Pancreas (tissue), 10 donors: Measurements from ENCODE around the gene ANKS1B. TPM values are rescaled to one million over a fixed set of nuclear protein-coding genes. Genes with fewer than 3 reads are reported as not detected.
"Not testable (repeated sequence)": the region's sequence is repeated elsewhere in the genome, so short reads cannot be mapped to it uniquely, and the experiment has no call there.

ENCODE experiments used
- ATAC-seq, 4 donors: fragments of 200-7000 bp; cut with Tn5 transposase; one replicate each; pipeline versions ENCODE4 v1.8.0 to v1.9.1; 2020; ENCODE audit warnings: mild to moderate bottlenecking in 4 of 4, moderate library complexity in 4 of 4
- DNase-seq, 6 donors: peaks; one replicate each; pipeline ENCODE4 v3.0.0-alpha.2; 2020
- FAIRE-seq: peaks from 2 replicates; lab custom pipeline; 2012; peaks lifted over from hg19 to GRCh38; lab: Jason Lieb, UNC
- H3K27ac ChIP-seq, 4 donors: fragments of 200-600 bp; sonication (generic); 1 replicate in 3 of 4; 2 replicates in 1 of 4; pipeline versions ENCODE4 v1.5.0 to v1.8.0; 2020
- H3K27me3 ChIP-seq, 4 donors: fragments of 200-600 bp; one replicate each; pipeline ENCODE4 v1.8.0; 2021
- H3K36me3 ChIP-seq, 3 donors: fragments of 200-600 bp; sonication (generic) in 1 of 3; one replicate each; pipeline versions ENCODE4 v1.5.0 to v1.8.0; 2020 to 2021
- H3K4me1 ChIP-seq, 3 donors: fragments of 200-600 bp; one replicate each; pipeline ENCODE4 v1.8.0; 2021
- H3K4me3 ChIP-seq, 4 donors: fragments of 200-600 bp; sonication (generic) in 2 of 4; one replicate each; pipeline versions ENCODE4 v1.5.0 to v1.8.0; 2020 to 2021
- H3K9me3 ChIP-seq, 4 donors: fragments of 200-600 bp; one replicate each; pipeline ENCODE4 v1.8.0; 2021
- CTCF ChIP-seq, 4 donors: fragments of 200-600 bp; sonication (generic) in 3 of 4; IDR thresholded peaks; one replicate each; pipeline versions ENCODE4 v1.5.0 to v1.8.0; 2021; ENCODE audit warnings: antibody characterized with exemption in 4 of 4
- WGBS, 2 donors: extraction: QIAGEN DNeasy Blood & Tissue Kit; methylation state at CpG; one replicate each; pipeline ENCODE4 v1.1.7; 2013; 5-methylcytosine and 5-hydroxymethylcytosine counted together
- intact Hi-C, 3 donors: fragments of 100-400 bp; cut with DNase I; formaldehyde crosslinking; loops; one replicate each; pipeline versions ENCODE4 v1.11.1 to v1.14.2; 2022
- polyA plus RNA-seq, 2 donors: library from polyadenylated mRNA; stranded (reverse); fragments of 200-250 nt; gene quantifications; one replicate each; pipeline ENCODE4 v1.2.3, GENCODE V29; 2013
- total RNA-seq, 6 donors: library from RNA; stranded (reverse); fragmentation: NEBNext Ultra II Directional in 4 of 6; extraction: Animal tissue kit (Norgen Biotek cat#: 25700) in 4 of 6; gene quantifications; one replicate each; pipeline versions ENCODE4 v1.2.1 to v1.2.4, GENCODE V29; 2021 to 2023
- donor health status: healthy with polysubstance abuse.
- donor health status: DM: no; HTN: no; CAD: no; lungs with moderate emphysema.
- donor health status: DM: no; HTN: no; CAD: no.
- donor health status: control.
- donor health status: control.
- donor health status: Bipolar disorder and iron deficiency.
- donor health status: DM: yes; HTN: yes; CAD: no.
- donor health status: DM: no; HTN: no; CAD: no.
- donor health status: DM: no; HTN: no; CAD: no.
- donor health status: DM: yes; HTN: yes; CAD: no.

The ANKS1B gene
- total and polyA plus RNA-seq, 8 donors = 0.49 to 3.2 (median 1.9) TPM

DNA sequence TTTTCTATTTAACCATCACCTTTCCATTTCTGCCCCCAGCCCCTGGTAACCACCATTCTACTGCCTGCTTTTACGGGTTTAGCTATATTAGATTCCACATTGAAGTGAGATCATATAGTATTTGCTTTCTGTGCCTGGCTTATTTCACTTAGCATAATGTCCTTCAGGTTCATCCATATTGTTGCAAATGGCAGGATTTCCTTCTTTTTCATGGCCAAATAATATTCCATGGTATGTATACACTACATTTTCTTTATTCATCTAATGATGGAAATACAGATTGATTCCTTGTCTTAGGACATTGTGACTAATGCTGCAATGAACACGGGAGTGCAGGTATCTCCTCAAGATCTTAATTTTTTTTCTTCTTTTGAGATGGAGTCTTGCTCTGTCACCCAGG, 1137.5 kb downstream of the ANKS1B start:
- no peaks in the 10 kb centered on the region for H3K9me3 ChIP-seq
- no peak for ATAC-seq
- no peaks in the 10 kb centered on the region for H3K36me3 ChIP-seq
- TF ChIP-seq CTCF (IDR thresholded peaks at IDR 0.05) = no peak
- H3K4me3 ChIP-seq = no peak overlapping the region
- no peak for FAIRE-seq
- H3K27me3 ChIP-seq = no peaks in the 10 kb centered on the region
- no peak overlapping the region for H3K27ac ChIP-seq
- intact Hi-C loops = no loop called here
- no peak for DNase-seq
- H3K4me1 ChIP-seq = no peaks in the 10 kb centered on the region
- WGBS, 2 donors = 81 to 90% methylated on average over 2 of the region's 2 CpGs

- H3K27me3 ChIP-seq = no peaks in the 10 kb centered on the region
- H3K27ac ChIP-seq = no peak overlapping the region
- TF ChIP-seq CTCF (IDR thresholded peaks at IDR 0.05) = no peak
- intact Hi-C loops = no loop called here
- H3K36me3 ChIP-seq = no peaks in the 10 kb centered on the region
- H3K4me3 ChIP-seq = no peak overlapping the region
- H3K4me1 ChIP-seq = no peaks in the 10 kb centered on the region
- no peaks in the 10 kb centered on the region for H3K9me3 ChIP-seq
- DNase-seq = no peak
- ATAC-seq = no peak
- no peak for FAIRE-seq
Observed at GRCh38 chr12:98845957-98846356, 1138.8 kb downstream of the ANKS1B start.

- DNase-seq (no peak), FAIRE-seq (no peak), ATAC-seq (no peak)
- TF ChIP-seq CTCF (IDR thresholded peaks at IDR 0.05) = no peak
- intact Hi-C loops = no loop called here
- H3K36me3 ChIP-seq = no peaks in the 10 kb centered on the region
- H3K27me3 ChIP-seq = no peaks in the 10 kb centered on the region
- no peaks in the 10 kb centered on the region for H3K9me3 ChIP-seq
- H3K4me1 ChIP-seq = no peaks in the 10 kb centered on the region
- H3K4me3 ChIP-seq = no peak overlapping the region
- H3K27ac ChIP-seq = no peak overlapping the region
- 69 to 73% methylated on average over 3 of the region's 3 CpGs for WGBS, 2 donors
Observed at GRCh38 chr12:98840325-98840724, 1144.4 kb downstream of the ANKS1B start.

- DNase-seq (no peak), FAIRE-seq (no peak)
Observed at GRCh38 chr12:98838231-98838647, 1146.5 kb downstream of the ANKS1B start.

DNA sequence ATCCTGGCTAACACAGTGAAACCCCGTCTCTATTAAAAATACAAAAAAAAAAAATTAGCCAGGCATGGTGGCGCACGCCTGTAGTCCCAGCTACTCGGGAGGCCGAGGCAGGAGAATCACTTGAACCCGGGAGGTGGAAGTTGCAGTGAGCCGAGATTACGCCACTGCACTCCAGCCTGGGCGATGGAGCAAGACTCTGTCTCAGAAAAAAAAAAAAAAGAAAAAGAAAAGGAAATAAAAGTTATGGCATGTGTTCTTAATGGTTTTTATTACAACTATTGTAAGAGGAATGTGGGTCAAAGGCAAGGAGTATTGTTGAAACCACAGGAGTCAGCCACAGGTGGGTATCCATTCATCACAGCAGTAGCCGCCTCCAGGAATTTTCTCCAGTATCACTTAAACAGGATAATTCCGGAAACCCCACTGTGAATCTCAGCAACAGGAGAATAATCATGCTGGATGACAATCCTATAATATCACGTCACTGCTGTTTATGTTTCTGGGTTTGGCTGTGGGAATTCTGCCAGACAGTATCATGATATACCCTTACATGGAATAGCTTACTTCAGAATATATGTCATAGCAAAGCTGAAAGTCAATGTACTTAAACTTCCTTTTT, 1147.5 kb downstream of the ANKS1B start:
- H3K27me3 ChIP-seq, DNase-seq, H3K9me3 ChIP-seq, ATAC-seq, intact Hi-C loops, H3K4me3 ChIP-seq, H3K4me1 ChIP-seq, H3K27ac ChIP-seq, H3K36me3 ChIP-seq, FAIRE-seq: not testable (repeated sequence)
- WGBS, 2 donors = 77 to 84% methylated on average over 11 to 12 of the region's 12 CpGs

More at GRCh38 chr12:98838231-98838647, 1146.5 kb downstream of the ANKS1B start:
- no peaks in the 10 kb centered on the region for H3K36me3 ChIP-seq
- no peaks in the 10 kb centered on the region for H3K4me1 ChIP-seq
- H3K9me3 ChIP-seq = no peaks in the 10 kb centered on the region
- ATAC-seq = no peak
- intact Hi-C loops = no loop called here
- H3K27me3 ChIP-seq = no peaks in the 10 kb centered on the region
- no peak overlapping the region for H3K4me3 ChIP-seq
- H3K27ac ChIP-seq = no peak overlapping the region
- no peak for TF ChIP-seq CTCF (IDR thresholded peaks at IDR 0.05)
- WGBS, 2 donors = 37 to 58% methylated on average over 7 of the region's 7 CpGs
